ENCODE results near the gene CDRT15L2.
"Not testable (repeated sequence)": the region's sequence is repeated elsewhere in the genome, so short reads cannot be mapped to it uniquely, and the experiment has no call there.

Gene CDRT15L2

GRCh38 chr17:20562587-20562986, 16.9 kb upstream of the CDRT15L2 start:
- Histone ChIP-seq H3K4me3 (ENCODE audit: low read length) (no peak overlapping the region), H3K4me1 (ENCODE audit: control insufficient read depth, low read length) (no peaks in the 10 kb centered on the region), H3F3A (ENCODE audit: control insufficient read depth, insufficient read depth) (no peaks in the 10 kb centered on the region), H3K9me2 (replicated peaks; ENCODE audit: control insufficient read depth, low read length) (no peaks in the 10 kb centered on the region), H3K4me2 (ENCODE audit: low read length) (no peak overlapping the region), H3K27ac (ENCODE audit: low read depth, low read length) (no peak overlapping the region), H3K79me2 (ENCODE audit: control insufficient read depth, low read length) (no peaks in the 10 kb centered on the region), H3K9me3 (ENCODE audit: control insufficient read depth, insufficient read depth, low read length) (no peaks in the 10 kb centered on the region), H3K36me3 (ENCODE audit: control insufficient read depth, low read length) (no peaks in the 10 kb centered on the region), H4K20me1 (ENCODE audit: control insufficient read depth, insufficient read depth, low read depth, low read length) (no peaks in the 10 kb centered on the region), H3K27me3 (ENCODE audit: control insufficient read depth, low read length) (peaks cover 2% of the 10 kb centered on the region; the same call in 1 of the 2 replicates)
- no peak for TF ChIP-seq CTCF (IDR thresholded peaks at IDR 0.05; ENCODE audit: low read depth, low read length, poor library complexity, severe bottlenecking)
- no peak for TF ChIP-seq EZH2phosphoT487 (IDR thresholded peaks at IDR 0.05; ENCODE audit: borderline replicate concordance, low read length)

- not testable (repeated sequence) for H3K27ac ChIP-seq (ENCODE audit: low read depth, low read length); H3K4me1 ChIP-seq (ENCODE audit: control insufficient read depth, low read length); H3K4me3 ChIP-seq (ENCODE audit: low read length); H3F3A ChIP-seq (ENCODE audit: control insufficient read depth, insufficient read depth); H4K20me1 ChIP-seq (ENCODE audit: control insufficient read depth, insufficient read depth, low read depth, low read length); H3K9me2 ChIP-seq (replicated peaks; ENCODE audit: control insufficient read depth, low read length); H3K9me3 ChIP-seq (ENCODE audit: control insufficient read depth, insufficient read depth, low read length); H3K4me2 ChIP-seq (ENCODE audit: low read length); H3K27me3 ChIP-seq (ENCODE audit: control insufficient read depth, low read length); H3K36me3 ChIP-seq (ENCODE audit: control insufficient read depth, low read length); H3K79me2 ChIP-seq (ENCODE audit: control insufficient read depth, low read length)
Measured at GRCh38 chr17:20565245-20565644, 14.3 kb upstream of the CDRT15L2 start.

- H3K79me2 ChIP-seq (ENCODE audit: control insufficient read depth, low read length), result no peaks in the 10 kb centered on the region
- H3K4me1 ChIP-seq (ENCODE audit: control insufficient read depth, low read length), result no peaks in the 10 kb centered on the region
- H3K27me3 ChIP-seq (ENCODE audit: control insufficient read depth, low read length), result peaks cover 2% of the 10 kb centered on the region; the same call in 1 of the 2 replicates
- no peak overlapping the region for H3K4me2 ChIP-seq (ENCODE audit: low read length)
- H3K4me3 ChIP-seq (ENCODE audit: low read length), result no peak overlapping the region
- no peaks in the 10 kb centered on the region for H3F3A ChIP-seq (ENCODE audit: control insufficient read depth, insufficient read depth)
- no peaks in the 10 kb centered on the region for H3K36me3 ChIP-seq (ENCODE audit: control insufficient read depth, low read length)
- H3K9me2 ChIP-seq (replicated peaks; ENCODE audit: control insufficient read depth, low read length), result no peaks in the 10 kb centered on the region
- H3K27ac ChIP-seq (ENCODE audit: low read depth, low read length), result no peak overlapping the region
- TF ChIP-seq EZH2phosphoT487 (IDR thresholded peaks at IDR 0.05; ENCODE audit: borderline replicate concordance, low read length), result no peak
- TF ChIP-seq CTCF (IDR thresholded peaks at IDR 0.05; ENCODE audit: low read depth, low read length, poor library complexity, severe bottlenecking), result no peak
- no peaks in the 10 kb centered on the region for H4K20me1 ChIP-seq (ENCODE audit: control insufficient read depth, insufficient read depth, low read depth, low read length)
- no peaks in the 10 kb centered on the region for H3K9me3 ChIP-seq (ENCODE audit: control insufficient read depth, insufficient read depth, low read length)
Measured at GRCh38 chr17:20565711-20566110, 13.8 kb upstream of the CDRT15L2 start.

DNA sequence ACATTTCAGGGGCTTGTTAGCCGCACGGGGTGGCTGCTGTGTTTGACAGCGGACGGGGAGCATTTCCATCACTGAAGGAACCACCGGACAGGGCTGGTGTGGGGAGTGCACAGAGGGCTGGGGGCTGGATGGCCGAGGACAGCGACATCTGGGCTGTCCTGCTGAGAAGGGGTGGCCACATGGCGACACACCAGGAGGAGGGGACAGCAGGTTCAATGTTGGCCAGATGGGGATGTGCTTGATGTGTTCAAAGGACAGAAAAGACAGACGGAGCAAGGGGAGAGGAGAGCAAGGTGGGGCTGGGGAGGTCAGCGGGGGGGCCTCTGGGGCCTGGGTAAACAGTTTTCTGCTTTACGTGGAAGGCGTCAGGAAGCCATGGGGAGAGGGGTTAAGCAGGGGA, 12.8 kb upstream of the CDRT15L2 start:
- not testable (repeated sequence) for H3F3A ChIP-seq (ENCODE audit: control insufficient read depth, insufficient read depth); H3K4me1 ChIP-seq (ENCODE audit: control insufficient read depth, low read length); H3K79me2 ChIP-seq (ENCODE audit: control insufficient read depth, low read length); H3K4me3 ChIP-seq (ENCODE audit: low read length); H3K27me3 ChIP-seq (ENCODE audit: control insufficient read depth, low read length); H3K9me3 ChIP-seq (ENCODE audit: control insufficient read depth, insufficient read depth, low read length); H3K4me2 ChIP-seq (ENCODE audit: low read length); H3K9me2 ChIP-seq (replicated peaks; ENCODE audit: control insufficient read depth, low read length); H3K36me3 ChIP-seq (ENCODE audit: control insufficient read depth, low read length); H3K27ac ChIP-seq (ENCODE audit: low read depth, low read length); H4K20me1 ChIP-seq (ENCODE audit: control insufficient read depth, insufficient read depth, low read depth, low read length)

- H3K79me2 ChIP-seq (ENCODE audit: control insufficient read depth, low read length); H3F3A ChIP-seq (ENCODE audit: control insufficient read depth, insufficient read depth); H4K20me1 ChIP-seq (ENCODE audit: control insufficient read depth, insufficient read depth, low read depth, low read length); H3K9me3 ChIP-seq (ENCODE audit: control insufficient read depth, insufficient read depth, low read length); H3K4me3 ChIP-seq (ENCODE audit: low read length); H3K4me1 ChIP-seq (ENCODE audit: control insufficient read depth, low read length); H3K27ac ChIP-seq (ENCODE audit: low read depth, low read length); H3K9me2 ChIP-seq (replicated peaks; ENCODE audit: control insufficient read depth, low read length); H3K36me3 ChIP-seq (ENCODE audit: control insufficient read depth, low read length); H3K27me3 ChIP-seq (ENCODE audit: control insufficient read depth, low read length); H3K4me2 ChIP-seq (ENCODE audit: low read length): not testable (repeated sequence)
Measured at GRCh38 chr17:20567421-20567820, 12.1 kb upstream of the CDRT15L2 start.

DNA sequence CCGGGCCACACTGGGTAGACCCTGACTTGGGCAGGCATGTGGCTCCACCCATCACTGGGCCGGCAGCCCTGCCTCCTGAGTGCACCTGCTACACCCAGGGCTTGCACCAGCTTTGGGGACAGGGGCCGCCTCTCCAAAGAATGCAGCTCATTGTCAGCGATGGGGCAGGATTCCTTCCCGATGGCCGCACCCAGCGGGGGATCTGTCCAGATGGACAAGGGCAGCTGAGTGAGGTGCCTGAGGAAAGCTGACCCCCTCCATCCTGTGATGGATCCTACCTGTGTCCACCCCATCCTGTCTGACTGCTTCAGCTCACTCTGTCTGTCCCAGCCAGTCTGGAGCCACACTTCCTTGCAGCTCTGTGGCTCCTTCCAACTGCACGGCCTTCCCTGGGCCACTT, 10.9 kb upstream of the CDRT15L2 start:
- H3K4me2 ChIP-seq (ENCODE audit: low read length); H3K79me2 ChIP-seq (ENCODE audit: control insufficient read depth, low read length); H4K20me1 ChIP-seq (ENCODE audit: control insufficient read depth, insufficient read depth, low read depth, low read length); H3K9me2 ChIP-seq (replicated peaks; ENCODE audit: control insufficient read depth, low read length); H3K9me3 ChIP-seq (ENCODE audit: control insufficient read depth, insufficient read depth, low read length); H3K4me3 ChIP-seq (ENCODE audit: low read length); H3K36me3 ChIP-seq (ENCODE audit: control insufficient read depth, low read length); H3K27ac ChIP-seq (ENCODE audit: low read depth, low read length); H3K4me1 ChIP-seq (ENCODE audit: control insufficient read depth, low read length); H3F3A ChIP-seq (ENCODE audit: control insufficient read depth, insufficient read depth); H3K27me3 ChIP-seq (ENCODE audit: control insufficient read depth, low read length): not testable (repeated sequence)

- H3K27ac ChIP-seq (ENCODE audit: low read depth, low read length); H3K9me3 ChIP-seq (ENCODE audit: control insufficient read depth, insufficient read depth, low read length): not testable (repeated sequence)
Measured at GRCh38 chr17:20571653-20572052, 7.9 kb upstream of the CDRT15L2 start.

More at GRCh38 chr17:20571653-20572052, 7.9 kb upstream of the CDRT15L2 start:
- H3K27me3 ChIP-seq (ENCODE audit: control insufficient read depth, low read length); H3K4me1 ChIP-seq (ENCODE audit: control insufficient read depth, low read length); H3F3A ChIP-seq (ENCODE audit: control insufficient read depth, insufficient read depth); H3K4me3 ChIP-seq (ENCODE audit: low read length); H3K9me2 ChIP-seq (replicated peaks; ENCODE audit: control insufficient read depth, low read length); H3K4me2 ChIP-seq (ENCODE audit: low read length); H4K20me1 ChIP-seq (ENCODE audit: control insufficient read depth, insufficient read depth, low read depth, low read length); H3K36me3 ChIP-seq (ENCODE audit: control insufficient read depth, low read length); H3K79me2 ChIP-seq (ENCODE audit: control insufficient read depth, low read length): not testable (repeated sequence)

Data from DOHH2 (cell line).